Measurements from ENCODE around the gene OR4D6.

GRCh38 chr11:59480359-59480758 lies 23.6 kb downstream of the OR4D6 start:
- no peak for TF ChIP-seq CTCF (conservative IDR thresholded peaks at IDR 0.05 in 1 of 2, IDR thresholded peaks at IDR 0.05 in 1 of 2; ENCODE audit: extremely low read depth in 1 of 2, insufficient read depth in 1 of 2, low read depth in 1 of 2, low read length in 2 of 2)
- no peak for TF ChIP-seq EZH2 (IDR thresholded peaks at IDR 0.05; ENCODE audit: borderline replicate concordance, low read length)
